ENCODE data around the gene GNA14.
A peak's percentile ranks its signal among the peaks of the same experiment; 100 is the strongest.
"Not testable (repeated sequence)": the region's sequence is repeated elsewhere in the genome, so short reads cannot be mapped to it uniquely, and the experiment has no call there.

The GNA14 gene

DNA sequence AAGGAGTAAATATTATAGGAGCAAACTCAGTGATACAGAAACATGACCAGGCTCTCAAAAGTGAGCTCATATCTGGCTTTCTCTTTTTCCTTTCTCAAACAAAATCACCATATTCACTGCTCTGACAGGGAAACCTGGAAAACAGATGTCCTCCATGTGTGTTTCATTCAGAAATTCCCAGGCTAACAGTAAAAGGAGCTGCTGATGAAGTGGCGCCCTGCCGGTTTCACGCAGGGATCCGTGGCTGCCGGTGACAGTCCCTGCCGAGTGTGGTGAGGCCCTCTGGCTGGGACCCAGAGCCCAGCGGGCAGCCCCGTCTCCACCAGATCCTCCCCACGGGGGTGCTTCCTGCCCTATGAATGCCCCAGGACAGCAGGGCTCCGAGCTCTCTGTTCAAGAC lies 208.1 kb downstream of the GNA14 start:
- peak; percentile 32 for DNase-seq

- DNase-seq, result no peak
Measured at GRCh38 chr9:77438653-77439052, 209.5 kb downstream of the GNA14 start.

DNA sequence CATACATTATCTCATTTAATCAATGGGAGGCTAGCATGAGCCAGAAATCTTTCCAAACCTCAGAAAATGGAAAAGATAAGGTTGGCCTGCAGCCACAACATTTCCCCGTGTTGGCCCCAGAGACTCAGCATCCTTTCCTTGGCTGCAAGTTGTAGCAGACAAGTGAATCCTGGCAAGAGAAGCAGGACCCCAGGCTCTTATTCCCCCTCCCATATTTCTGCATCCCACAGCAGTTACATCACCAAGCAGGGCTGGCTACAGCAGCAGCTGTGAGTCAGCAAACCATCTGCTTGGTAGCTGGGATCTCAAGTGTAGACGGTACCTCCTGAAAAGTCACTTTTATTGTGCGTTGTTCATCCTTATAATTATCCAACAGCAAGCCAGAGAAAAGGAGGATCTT lies 212.4 kb downstream of the GNA14 start:
- DNase-seq, result no peak

DNA sequence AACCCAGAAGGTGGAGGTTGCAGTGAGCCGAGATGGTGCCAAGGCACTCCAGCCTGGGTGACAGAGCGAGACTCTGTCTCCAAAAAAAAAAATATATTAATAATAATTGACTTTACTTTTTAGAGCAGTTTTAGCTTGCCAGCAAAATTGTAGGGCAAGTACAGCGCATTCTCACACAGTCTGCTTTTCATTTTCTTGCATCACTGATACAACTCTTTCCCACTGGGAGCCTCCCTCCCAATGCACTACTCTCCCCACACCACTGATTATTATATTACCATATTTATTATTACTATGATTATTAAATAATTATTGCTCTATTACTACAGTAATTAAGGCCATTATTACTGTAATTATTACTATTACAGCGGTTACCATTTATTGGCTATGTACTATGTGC lies 212.8 kb downstream of the GNA14 start:
- no peak for DNase-seq

- DNase-seq, result peak; percentile 68
Measured at GRCh38 chr9:77433675-77434445, 214.3 kb downstream of the GNA14 start.

DNA sequence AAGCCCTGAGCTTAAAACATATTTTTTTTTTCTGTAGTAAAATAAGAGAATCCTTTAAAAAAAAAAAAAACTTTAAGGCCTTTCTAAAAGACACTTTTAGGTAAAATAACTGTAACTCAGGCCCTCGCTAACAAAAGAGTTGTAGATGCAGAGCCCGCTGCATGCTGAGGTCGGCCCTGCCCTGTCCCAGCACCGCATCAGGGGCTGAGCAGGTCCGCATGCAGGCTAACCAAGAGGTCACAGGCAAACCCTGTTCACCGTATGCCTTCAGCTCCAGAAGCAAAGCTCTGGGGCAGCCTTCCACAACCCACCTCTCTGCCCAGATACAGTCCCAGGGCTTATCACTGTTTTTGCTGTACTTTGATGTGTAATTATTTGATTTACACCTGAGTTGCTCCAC lies 216.1 kb downstream of the GNA14 start:
- DNase-seq, result no peak

- no peak for DNase-seq
Measured at GRCh38 chr9:77429928-77430327, 218.2 kb downstream of the GNA14 start.

GRCh38 chr9:77427256-77427927 lies 220.7 kb downstream of the GNA14 start:
- no peak for DNase-seq

- DNase-seq, result no peak
Measured at GRCh38 chr9:77426712-77427111, 221.4 kb downstream of the GNA14 start.

DNA sequence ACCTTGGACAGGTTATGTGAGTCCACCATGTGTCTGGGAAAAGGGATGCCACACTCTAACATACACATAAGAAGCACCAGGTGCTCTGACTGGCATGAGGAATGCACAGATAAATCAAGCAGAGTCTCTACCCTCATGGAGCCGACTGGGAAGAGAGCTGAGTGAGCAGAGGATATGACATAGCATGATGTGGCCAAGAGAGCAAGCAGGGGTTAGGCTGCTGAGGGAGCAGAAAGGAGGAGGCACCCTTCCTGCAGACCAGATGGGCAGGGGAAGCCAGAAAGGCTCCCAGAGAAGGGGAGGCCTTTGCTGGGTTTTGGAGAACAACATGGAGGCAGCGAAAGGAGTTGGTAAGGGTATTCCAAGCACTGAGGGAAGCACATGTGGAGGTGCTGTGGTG lies 223.1 kb downstream of the GNA14 start:
- DNase-seq, result no peak

DNA sequence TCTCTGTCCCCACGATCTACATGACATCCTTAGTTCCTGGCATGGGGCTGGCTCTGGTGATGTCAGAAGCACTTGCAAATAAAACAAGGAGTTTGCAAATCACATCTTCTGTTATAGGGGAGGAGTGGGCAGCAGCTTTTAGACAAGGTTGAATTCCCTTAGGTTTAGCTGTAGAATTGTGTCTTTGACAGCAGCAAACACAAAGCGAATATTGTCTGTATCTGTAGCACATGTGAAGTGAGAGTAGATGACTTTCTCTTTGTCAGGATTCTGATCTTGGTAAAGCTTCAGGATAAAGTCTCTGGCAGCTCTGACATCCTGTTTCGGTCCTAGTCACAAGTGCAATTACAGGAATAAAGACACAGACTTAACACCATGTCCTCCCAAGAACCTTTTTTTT lies 224.3 kb downstream of the GNA14 start:
- DNase-seq, result no peak

- no peak for DNase-seq
Measured at GRCh38 chr9:77422969-77423368, 225.2 kb downstream of the GNA14 start.

GRCh38 chr9:77421506-77422265 lies 226.4 kb downstream of the GNA14 start:
- no peak for DNase-seq

DNA sequence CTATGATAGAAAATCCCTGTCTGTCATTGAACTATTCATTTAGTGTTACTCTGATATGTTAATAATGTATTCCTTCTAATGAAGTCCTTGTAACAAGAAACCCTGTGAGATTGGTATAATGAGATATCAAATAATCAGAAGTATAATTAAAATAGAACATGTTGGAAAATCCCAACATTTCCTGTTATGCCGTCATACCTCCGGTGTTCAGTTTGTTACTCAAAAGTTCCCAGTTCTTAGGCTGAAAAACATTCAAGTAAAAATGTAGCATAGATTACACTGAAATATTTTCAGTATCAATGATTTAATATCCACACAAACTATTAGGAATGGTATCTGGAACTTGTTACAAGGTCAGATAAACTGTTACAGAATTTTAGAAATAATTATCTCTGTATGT lies 227.5 kb downstream of the GNA14 start:
- no peak for DNase-seq

- no peak for DNase-seq
Measured at GRCh38 chr9:77418226-77418625, 229.9 kb downstream of the GNA14 start.

GRCh38 chr9:77417566-77417965 lies 230.6 kb downstream of the GNA14 start:
- DNase-seq, result no peak

GRCh38 chr9:77408521-77408920 lies 239.6 kb downstream of the GNA14 start:
- DNase-seq, result not testable (repeated sequence)

DNA sequence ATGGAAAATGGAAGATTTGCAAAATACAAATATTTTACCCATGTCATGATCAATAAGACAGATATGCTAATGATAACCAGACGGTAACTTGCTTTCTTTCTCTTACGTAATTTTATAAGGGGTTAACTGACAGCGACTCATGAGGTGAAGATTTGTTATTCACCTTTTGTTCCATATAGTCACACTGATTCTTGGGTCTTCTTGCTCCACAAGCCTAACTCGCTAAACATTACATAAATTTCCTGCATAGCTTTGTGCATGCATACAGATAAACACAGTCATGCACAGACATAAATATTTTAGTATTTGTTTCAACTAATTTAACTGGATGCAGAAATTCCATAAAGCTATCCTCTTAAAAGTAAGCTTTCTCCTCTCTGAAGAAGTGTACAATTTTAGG lies 244.9 kb downstream of the GNA14 start:
- DNase-seq, result no peak

- no peak for DNase-seq
Measured at GRCh38 chr9:77402286-77402685, 245.8 kb downstream of the GNA14 start.

DNA sequence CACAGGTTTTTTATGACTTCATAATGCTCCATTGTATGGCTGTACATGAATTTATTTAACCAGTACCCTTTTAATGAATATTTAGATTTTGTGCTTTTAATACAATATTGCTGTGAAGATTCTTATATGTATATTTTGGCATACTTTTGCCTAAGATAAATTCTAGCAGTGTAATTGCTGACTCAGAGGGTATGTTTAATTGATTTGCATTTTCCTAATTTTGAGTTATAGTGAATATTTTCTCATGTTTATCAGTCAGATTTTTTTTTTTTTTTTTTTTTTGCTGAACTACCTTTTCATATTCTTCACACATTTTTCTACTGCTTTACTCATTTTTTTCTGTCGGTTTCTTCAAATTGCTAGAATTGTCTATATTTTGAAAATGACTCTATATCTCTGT lies 248.2 kb downstream of the GNA14 start:
- no peak for DNase-seq

DNA sequence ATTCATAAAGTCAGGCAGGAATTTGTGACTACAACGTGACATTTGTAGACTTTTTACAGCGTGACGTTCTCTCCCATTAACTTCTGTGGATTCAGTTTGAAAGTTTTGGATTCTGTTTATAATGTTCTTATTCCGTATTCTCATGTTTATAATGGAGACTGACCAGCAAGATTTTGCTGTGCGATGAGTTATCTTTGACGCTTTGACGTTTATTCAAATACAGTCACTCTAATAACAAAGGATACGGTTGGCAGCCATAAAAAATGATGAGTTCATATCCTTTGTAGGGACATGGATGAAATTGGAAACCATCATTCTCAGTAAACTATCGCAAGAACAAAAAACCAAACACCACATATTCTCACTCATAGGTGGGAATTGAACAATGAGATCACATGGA lies 249.5 kb downstream of the GNA14 start:
- not testable (repeated sequence) for DNase-seq

DNA sequence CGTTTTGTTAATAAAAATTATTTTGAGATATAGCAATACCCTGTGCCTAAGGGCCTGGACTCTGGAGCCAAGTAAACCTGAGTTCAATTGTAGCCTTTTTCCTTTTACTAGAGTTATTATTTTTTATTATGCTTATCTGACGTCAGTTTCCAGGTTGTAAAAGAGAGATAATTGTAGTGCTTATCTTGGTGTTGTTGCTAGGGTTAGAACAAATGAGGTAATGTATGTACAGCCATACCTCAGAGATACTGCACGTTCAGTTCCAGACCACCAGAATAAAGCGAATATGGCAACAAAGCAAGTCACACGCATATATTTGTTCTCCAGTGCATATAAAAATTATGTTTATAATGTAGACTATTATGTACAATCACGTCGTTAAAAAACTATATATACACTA lies 255.8 kb downstream of the GNA14 start:
- no peak for DNase-seq

DNA sequence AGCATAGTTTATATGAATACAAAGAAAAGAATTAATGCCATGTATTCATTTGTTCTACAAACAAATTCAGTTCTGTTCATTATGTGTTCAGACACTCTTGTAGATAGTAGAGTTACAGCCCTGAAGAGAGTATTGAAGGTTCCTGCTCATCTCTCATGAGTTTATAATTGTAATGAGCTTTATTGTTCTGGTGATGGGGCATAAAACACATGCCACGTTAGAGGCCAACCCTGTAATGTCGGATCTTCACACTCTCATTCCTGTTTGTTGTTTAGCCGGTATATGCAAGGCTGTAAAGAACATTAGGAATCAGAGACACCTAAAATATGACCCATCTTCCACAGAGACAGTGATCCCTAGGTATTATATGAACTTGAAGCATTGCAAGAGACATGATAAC lies 256.3 kb downstream of the GNA14 start:
- DNase-seq, result no peak

DNA sequence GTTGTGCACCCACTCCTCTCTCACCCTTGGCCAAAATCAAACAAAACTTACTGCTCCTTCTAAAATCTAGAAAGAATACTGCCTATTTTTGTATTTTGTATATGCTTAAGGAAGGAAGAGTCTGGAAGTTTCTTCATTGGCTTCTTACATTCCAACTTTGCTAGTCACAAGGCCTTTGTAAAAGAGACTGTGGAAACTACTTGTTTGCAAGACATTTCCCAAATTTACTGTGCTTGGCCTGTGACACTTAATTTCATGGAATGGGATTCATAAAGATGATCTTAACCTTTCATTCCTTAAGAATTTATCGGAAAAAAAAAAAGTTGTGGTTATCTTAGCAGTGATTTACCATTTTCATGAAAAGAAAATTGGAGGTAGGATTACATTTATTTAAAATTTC lies 261.9 kb downstream of the GNA14 start:
- no peak for DNase-seq
